HG02938 (cell line): Measurements from ENCODE around the gene CDON.

Experiments
- ATAC-seq: cut with Tn5 transposase; IDR thresholded peaks from one replicate; pipeline ENCODE4 v1.9.1; 2021; ENCODE audit warnings: mild to moderate bottlenecking, moderate library complexity; ENCODE audit not compliant: unreplicated experiment

Gene CDON

GRCh38 chr11:125945011-125945796, 117.5 kb downstream of the CDON start:
- no peak for ATAC-seq

DNA sequence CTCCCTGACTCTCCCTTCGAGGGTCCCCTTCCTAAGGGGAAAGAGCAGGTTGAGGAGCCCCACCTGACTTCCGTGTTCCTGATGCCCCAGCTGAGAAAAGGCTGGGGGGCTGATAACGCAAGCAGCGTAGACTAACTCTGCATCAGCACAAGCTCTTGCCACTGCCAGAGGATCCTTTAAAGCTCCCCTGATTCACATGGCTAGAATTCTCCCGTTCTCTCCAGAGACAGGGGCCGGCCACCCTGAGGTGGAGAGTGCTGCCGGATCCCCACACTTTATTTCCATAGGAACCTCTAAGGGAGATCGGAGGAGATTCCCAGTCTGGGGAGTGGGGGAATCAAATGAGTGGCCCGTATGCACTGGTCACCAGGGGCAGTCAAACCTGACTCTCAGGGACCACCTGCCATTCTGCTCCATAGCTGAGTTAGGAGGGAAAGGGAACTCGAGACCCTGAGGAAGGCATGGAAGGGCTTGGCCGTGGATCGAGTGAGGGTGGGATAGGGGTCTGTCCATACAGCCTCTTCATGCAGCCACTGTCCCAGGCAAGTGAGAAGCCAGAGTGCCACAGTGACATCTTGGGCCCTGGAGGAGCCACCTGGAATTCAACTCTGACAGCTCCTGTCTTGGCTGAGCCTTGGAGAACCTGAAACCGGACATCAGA, 118.2 kb downstream of the CDON start:
- no peak for ATAC-seq

DNA sequence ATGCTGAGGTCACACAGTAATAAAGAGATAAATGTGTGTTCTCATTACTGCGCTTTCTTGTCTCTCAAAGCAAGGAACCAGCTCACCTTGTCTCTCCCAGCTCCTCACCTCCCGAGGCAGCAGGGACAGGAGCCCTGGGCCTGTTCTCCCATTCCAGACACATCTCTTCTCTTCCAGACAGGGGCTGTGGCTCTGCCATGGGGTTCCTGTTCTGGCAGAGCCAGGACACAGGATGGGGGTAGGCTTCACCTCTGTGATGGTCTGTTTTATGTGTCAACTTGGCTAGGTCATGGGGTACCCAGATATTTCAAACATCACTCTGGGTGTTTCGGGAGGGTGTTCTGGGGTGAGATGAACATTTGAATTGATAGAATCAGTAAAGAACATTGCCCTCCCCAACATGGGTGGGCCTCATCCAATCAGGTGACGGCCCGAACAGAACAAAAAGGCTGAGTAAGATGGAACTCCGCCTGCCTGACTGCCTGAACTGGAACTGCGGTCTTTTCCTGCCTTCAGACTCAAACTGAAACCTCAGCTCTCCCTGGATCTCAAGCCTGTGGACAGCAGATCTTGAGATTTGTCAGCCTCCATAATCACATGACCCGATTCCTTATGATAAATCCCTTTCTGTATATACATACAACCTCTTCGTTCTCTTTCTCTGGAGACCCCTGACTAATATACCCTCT, 118.9 kb downstream of the CDON start:
- no peak for ATAC-seq

- ATAC-seq: no peak
Observed at GRCh38 chr11:125942771-125943428, 119.8 kb downstream of the CDON start.

DNA sequence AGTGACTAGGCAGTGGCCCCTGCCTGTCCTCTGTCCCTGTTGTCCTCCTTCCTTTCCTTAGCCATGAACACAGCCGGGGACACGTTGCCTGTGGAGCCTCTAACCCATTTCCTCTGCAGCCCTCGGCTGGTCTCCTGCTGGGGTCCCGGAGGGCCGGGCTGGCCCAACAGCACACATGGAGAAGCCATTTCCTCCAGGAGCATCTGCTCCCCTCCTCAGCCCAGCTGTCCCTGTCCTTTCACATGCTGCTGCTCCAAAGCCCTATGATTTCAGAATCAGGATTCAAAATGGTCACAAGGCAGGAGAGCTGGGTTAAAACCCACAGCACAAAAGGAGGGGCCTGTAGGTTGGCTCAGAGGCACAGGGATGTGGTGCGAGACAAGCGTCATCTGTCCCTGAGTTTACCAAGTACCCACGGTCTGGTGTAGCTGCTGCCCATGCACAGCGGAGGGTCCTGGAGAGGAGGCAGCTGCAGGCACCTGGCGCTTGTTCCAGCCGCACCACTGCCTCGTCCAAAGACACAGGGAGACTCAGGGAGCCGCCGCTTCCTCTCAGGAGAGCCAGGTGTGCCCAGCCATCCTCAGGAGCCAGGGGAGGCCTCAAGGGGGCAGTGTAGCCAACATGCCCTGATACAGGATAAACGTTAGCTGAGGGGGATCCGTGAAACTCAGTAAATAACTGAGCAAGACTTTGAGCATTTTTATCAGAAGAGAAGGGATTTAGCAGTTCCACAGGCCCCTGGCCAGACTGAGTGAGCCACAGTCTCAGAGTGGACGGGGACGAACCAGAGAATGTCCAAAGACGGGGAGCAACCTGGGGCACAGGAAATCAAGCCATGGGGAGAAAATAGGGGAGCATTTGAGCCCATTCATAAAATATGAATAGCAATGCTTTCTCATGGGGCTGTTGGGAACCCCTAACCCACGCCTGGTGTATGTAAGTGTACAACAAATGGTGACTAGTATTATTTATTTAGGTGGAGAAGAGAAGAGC, 120.8 kb downstream of the CDON start:
- no peak for ATAC-seq

DNA sequence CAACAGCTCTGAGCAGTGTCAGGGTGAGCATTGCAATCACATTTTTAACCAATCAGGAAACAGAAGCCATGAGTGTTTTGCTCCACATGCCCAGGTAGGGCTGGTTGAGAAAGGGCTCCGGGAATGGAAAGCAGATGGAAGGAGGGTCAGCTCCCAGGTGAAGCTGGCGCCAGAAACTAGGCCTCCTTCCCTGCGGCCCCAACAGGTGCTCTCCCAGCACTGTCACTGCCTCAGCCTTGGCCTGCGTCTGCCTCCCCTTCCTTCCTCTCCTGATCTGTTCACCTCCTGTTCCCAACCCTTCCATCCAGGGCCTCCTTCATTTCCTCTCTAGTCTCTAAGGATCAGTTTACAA, 121.4 kb downstream of the CDON start:
- ATAC-seq: no peak

GRCh38 chr11:125940145-125940544, 122.5 kb downstream of the CDON start:
- ATAC-seq: no peak

- ATAC-seq: no peak
Observed at GRCh38 chr11:125939081-125939521, 123.6 kb downstream of the CDON start.

DNA sequence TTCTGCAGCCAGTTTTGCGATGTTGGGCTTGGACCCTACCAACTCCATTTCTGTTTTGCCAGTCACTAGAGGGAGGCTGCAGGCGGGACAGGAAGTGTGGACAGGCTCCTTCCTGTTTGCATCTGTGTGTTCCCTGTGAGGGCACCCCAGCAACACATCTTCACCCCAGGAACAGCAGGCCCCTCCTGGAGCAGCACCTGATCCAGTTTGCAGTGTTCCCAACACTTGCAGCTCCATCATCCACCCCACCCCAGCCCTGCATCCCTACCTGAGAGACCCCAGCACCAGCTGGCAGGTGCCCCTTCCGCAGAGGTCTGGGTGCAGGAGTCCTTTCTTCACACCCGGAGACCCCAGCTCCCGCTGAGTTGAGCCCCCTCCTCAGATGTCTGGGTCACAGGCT, 124.2 kb downstream of the CDON start:
- ATAC-seq: no peak

GRCh38 chr11:125935618-125936199, 127.0 kb downstream of the CDON start:
- ATAC-seq: no peak

- ATAC-seq: no peak
Observed at GRCh38 chr11:125935056-125935455, 127.6 kb downstream of the CDON start.

DNA sequence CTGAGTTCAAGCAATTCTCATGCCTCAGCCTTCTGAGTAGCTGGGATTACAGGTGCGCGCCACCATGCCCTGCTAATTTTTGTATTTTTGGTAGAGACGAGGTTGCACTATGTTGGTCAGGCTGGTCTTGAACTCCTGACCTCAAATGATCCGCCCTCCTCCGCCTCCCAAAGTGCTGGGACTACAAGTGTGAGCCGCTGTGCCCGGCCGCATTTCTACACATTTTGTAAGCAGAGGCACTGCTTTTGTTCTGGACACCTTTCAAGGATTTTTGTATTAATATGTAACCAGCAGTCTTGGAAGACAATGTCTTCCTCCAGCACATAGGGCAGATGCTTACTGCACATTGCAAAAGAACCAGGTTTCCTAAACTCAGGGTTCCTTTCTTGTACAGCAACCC, 128.2 kb downstream of the CDON start:
- ATAC-seq: no peak

DNA sequence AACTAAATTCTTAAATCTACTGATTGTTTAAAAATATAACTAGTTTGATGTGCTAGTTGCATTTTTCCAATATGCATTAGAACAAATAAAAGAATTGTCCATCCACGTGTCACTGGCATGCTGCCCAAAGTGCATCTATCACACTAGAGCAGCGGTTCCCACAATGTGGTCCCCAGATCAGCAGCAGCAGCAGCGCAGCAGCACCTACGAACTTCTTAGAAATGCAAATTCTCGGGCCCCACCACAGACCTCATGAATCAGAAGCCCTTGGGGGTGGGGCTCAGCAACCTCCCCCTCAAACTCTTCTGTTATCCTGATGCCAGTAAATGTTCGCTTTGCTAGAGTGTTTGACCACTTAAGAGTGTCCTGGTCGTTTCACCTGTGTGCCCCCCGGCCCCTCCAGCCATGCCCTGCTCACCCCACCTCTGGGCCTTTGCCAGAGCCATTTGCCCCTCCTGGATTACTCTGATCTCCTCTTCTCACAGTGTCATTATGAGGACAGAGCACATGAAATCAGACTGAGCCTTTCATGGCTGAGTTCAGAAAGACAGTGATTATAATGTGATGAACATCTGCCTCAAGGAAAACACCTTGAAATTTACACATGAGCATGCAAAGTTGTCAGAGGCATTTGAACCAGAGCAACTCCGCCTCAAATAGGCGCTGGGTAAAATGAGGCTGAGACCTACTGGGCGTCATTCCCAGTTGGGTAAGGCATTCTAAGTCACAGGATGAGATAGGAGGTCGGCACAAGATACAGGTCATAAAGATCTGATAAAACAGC, 129.4 kb downstream of the CDON start:
- no peak for ATAC-seq

DNA sequence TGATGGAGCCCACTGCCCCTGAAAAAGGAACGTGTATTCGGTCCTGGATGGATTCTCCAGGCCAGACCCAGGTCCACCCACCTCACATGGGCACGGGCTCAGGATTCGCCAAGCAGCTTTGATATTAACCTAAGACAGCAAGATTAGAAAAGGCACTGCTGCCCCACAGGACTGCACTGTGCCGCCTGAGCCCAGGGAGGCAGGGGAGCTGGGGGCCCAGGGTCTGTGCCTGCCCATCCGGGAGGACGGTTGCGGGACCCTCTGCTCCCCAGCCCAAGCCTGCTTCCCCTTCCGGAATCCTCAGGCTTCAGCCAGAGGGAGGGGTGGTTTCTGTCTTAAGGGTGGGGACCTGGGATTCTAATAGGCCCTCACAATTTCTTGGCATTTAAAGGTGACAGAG, 130.4 kb downstream of the CDON start:
- ATAC-seq: no peak

GRCh38 chr11:125931668-125932067, 131.0 kb downstream of the CDON start:
- no peak for ATAC-seq

- ATAC-seq: no peak
Observed at GRCh38 chr11:125931116-125931515, 131.6 kb downstream of the CDON start.

DNA sequence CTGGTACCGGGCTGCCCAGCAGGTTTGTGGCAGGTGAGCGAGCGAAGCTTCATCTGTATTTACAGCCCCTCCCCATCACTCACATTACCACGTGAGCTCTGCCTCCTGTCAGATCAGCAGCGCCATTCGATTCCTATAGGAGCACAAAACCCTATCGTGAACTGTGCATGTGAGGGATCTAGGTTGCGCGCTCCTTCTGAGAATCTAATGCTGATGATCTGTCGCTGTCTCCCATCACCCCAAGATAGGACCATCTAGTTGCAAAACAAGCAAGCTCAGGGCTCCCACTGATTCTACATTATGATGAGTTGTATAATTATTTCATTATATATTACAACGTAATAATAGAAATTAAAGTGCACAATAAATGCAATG, 132.6 kb downstream of the CDON start:
- no peak for ATAC-seq

- no peak for ATAC-seq
Observed at GRCh38 chr11:125929445-125930075, 133.1 kb downstream of the CDON start.

DNA sequence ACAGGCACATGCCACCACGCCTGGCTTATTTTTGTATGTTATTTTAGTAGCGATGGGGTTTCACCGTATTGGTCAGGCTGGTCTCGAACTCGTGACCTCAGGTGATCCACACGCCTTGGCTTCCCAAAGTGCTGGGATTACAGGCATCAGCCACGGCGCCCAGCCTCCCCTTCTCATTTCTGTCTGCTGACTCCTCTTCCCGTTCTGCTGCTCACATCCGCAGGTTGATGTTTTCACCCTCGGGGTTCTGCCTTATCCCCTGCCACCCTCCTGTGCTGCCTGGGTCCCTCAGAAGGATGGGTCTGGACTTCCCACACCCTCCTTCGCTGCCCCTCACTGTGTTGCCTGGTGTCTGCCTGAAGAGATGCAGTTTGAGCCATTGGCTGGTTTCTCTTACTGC, 136.0 kb downstream of the CDON start:
- ATAC-seq: no peak
